NB4 (cell line): ENCODE measurements around the gene ST8SIA5.

ENCODE experiments used
- MYC ChIP-seq: IDR thresholded peaks from 2 replicates; pipeline ENCODE4 v1.6.1; 2011; ENCODE audit warnings: low read depth, low read length
- POLR2A ChIP-seq: IDR thresholded peaks from 2 replicates; pipeline ENCODE4 v1.6.1; 2011; ENCODE audit warnings: mild to moderate bottlenecking; ENCODE audit not compliant: insufficient read length; ENCODE audit errors: extremely low read depth
- TF ChIP-seq, protein P1 (sequence below): IDR thresholded peaks from one replicate; pipeline ENCODE4 v1.5.1; 2012; ENCODE audit warnings: low read depth, low read length
- TF ChIP-seq, protein P2 (sequence below): IDR thresholded peaks from 2 replicates; pipeline ENCODE4 v1.6.1; 2011; ENCODE audit warnings: low read depth, low read length

DNA sequence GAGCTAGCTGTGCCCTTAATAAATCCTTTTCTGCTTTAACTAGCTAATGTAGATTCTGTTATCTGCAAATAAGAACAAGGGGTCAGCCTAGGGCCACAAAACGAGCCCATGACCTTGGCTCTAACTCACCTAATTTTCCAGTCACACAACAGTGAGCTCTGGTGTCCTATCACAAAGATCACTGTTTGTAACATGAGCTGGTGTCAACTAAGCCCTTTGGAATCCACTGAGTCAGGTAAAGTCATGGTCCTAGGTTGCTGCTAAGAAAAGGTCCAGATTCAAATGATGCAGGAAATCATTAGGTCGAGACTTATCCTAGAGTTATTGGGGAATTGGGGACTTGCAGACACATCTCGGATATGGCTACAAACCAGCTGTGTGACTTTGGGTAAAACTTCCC, 49.9 kb downstream of the ST8SIA5 start:
- TF ChIP-seq, protein P1, sequence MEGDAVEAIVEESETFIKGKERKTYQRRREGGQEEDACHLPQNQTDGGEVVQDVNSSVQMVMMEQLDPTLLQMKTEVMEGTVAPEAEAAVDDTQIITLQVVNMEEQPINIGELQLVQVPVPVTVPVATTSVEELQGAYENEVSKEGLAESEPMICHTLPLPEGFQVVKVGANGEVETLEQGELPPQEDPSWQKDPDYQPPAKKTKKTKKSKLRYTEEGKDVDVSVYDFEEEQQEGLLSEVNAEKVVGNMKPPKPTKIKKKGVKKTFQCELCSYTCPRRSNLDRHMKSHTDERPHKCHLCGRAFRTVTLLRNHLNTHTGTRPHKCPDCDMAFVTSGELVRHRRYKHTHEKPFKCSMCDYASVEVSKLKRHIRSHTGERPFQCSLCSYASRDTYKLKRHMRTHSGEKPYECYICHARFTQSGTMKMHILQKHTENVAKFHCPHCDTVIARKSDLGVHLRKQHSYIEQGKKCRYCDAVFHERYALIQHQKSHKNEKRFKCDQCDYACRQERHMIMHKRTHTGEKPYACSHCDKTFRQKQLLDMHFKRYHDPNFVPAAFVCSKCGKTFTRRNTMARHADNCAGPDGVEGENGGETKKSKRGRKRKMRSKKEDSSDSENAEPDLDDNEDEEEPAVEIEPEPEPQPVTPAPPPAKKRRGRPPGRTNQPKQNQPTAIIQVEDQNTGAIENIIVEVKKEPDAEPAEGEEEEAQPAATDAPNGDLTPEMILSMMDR = no peak
- no peak for TF ChIP-seq POLR2A
- no peak for TF ChIP-seq MYC
- TF ChIP-seq, protein P2, sequence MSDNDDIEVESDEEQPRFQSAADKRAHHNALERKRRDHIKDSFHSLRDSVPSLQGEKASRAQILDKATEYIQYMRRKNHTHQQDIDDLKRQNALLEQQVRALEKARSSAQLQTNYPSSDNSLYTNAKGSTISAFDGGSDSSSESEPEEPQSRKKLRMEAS = no peak
